T-helper 17 cell (primary cell): ENCODE results near the gene MAPKAP1. TPM values are rescaled to one million over a fixed set of nuclear protein-coding genes. Genes with fewer than 3 reads are reported as not detected.

Experiments used
- ATAC-seq: fragments of 150-1000 bp; cut with Tn5 transposase; 2 replicates; pipeline ENCODE4 v1.10.0; 2021; ENCODE audit warnings: mild to moderate bottlenecking, moderate library complexity
- DNase-seq, 3 donors: peaks; one replicate each; pipeline versions ENCODE4 v3.0.0 to v3.0.0-alpha.2; 2020 to 2021
- H3K9me3 ChIP-seq: one replicate; pipeline ENCODE4 v1.7.0; 2013; ENCODE audit warnings: low read length, mild to moderate bottlenecking; ENCODE audit not compliant: control insufficient read depth, poor library complexity, severe bottlenecking
- H3K27ac Mint-ChIP-seq: one replicate; pipeline ENCODE4 v1.8.0; 2022; ENCODE audit warnings: mild to moderate bottlenecking, moderate library complexity, mixed read lengths
- H3K27me3 Mint-ChIP-seq: one replicate; pipeline ENCODE4 v1.8.0; 2022; ENCODE audit warnings: mixed read lengths
- H3K36me3 Mint-ChIP-seq: one replicate; pipeline ENCODE4 v1.8.0; 2022; ENCODE audit warnings: low read depth, mixed read lengths
- H3K4me1 Mint-ChIP-seq: one replicate; pipeline ENCODE4 v1.8.0; 2022; ENCODE audit warnings: mild to moderate bottlenecking, mixed read lengths
- H3K4me3 Mint-ChIP-seq: one replicate; pipeline ENCODE4 v1.8.0; 2022; ENCODE audit warnings: mild to moderate bottlenecking, moderate library complexity, mixed read lengths
- total RNA-seq, 4 donors: library from RNA in 2 of 4; stranded (reverse) in 2 of 4; gene quantifications; one replicate each; pipeline ENCODE4 v1.2.3 and lab custom pipeline; 2022 to 2026

The MAPKAP1 gene
- total RNA-seq, 2 donors from 2014 or later: 46.6 to 52.9 TPM

GRCh38 chr9:125464591-125465385 is 242.2 kb downstream of the MAPKAP1 start:
- no peaks in the 10 kb centered on the region for H3K36me3 Mint-ChIP-seq
- H3K4me1 Mint-ChIP-seq: no peaks in the 10 kb centered on the region
- no peaks in the 10 kb centered on the region for H3K27me3 Mint-ChIP-seq
- H3K4me3 Mint-ChIP-seq: no peak overlapping the region
- no peak overlapping the region for H3K27ac Mint-ChIP-seq
- ATAC-seq: no peak
- DNase-seq: no peak
- no peaks in the 10 kb centered on the region for H3K9me3 ChIP-seq

- Mint-ChIP-seq H3K4me3 (no peak overlapping the region), H3K27ac (no peak overlapping the region), H3K4me1 (no peaks in the 10 kb centered on the region), H3K36me3 (no peaks in the 10 kb centered on the region), H3K27me3 (no peaks in the 10 kb centered on the region)
- no peaks in the 10 kb centered on the region for H3K9me3 ChIP-seq
- DNase-seq (no peak), ATAC-seq (no peak)
Measured at GRCh38 chr9:125463926-125464325, 243.1 kb downstream of the MAPKAP1 start.

- H3K9me3 ChIP-seq: no peaks in the 10 kb centered on the region
- Mint-ChIP-seq H3K27ac (no peak overlapping the region), H3K27me3 (no peaks in the 10 kb centered on the region), H3K4me3 (no peak overlapping the region), H3K4me1 (no peaks in the 10 kb centered on the region), H3K36me3 (no peaks in the 10 kb centered on the region)
- ATAC-seq: no peak
- no peak for DNase-seq
Measured at GRCh38 chr9:125462861-125463291, 244.1 kb downstream of the MAPKAP1 start.

GRCh38 chr9:125461636-125462190 is 245.3 kb downstream of the MAPKAP1 start:
- no peaks in the 10 kb centered on the region for H3K27me3 Mint-ChIP-seq
- H3K9me3 ChIP-seq: no peaks in the 10 kb centered on the region
- no peaks in the 10 kb centered on the region for H3K4me1 Mint-ChIP-seq
- no peak for ATAC-seq
- H3K27ac Mint-ChIP-seq: no peak overlapping the region
- DNase-seq: no peak
- no peak overlapping the region for H3K4me3 Mint-ChIP-seq
- no peaks in the 10 kb centered on the region for H3K36me3 Mint-ChIP-seq

- no peaks in the 10 kb centered on the region for H3K9me3 ChIP-seq
- DNase-seq (no peak), ATAC-seq (no peak)
- Mint-ChIP-seq H3K4me1 (no peaks in the 10 kb centered on the region), H3K27ac (no peak overlapping the region), H3K4me3 (no peak overlapping the region), H3K27me3 (no peaks in the 10 kb centered on the region), H3K36me3 (no peaks in the 10 kb centered on the region)
Measured at GRCh38 chr9:125460883-125461635, 245.9 kb downstream of the MAPKAP1 start.

- DNase-seq: no peak
- H3K36me3 Mint-ChIP-seq: no peaks in the 10 kb centered on the region
- H3K4me1 Mint-ChIP-seq: no peaks in the 10 kb centered on the region
- no peak for ATAC-seq
- H3K9me3 ChIP-seq: no peaks in the 10 kb centered on the region
- no peaks in the 10 kb centered on the region for H3K27me3 Mint-ChIP-seq
- no peak overlapping the region for H3K4me3 Mint-ChIP-seq
- no peak overlapping the region for H3K27ac Mint-ChIP-seq
Measured at GRCh38 chr9:125460346-125460745, 246.7 kb downstream of the MAPKAP1 start.

GRCh38 chr9:125457357-125457756 is 249.7 kb downstream of the MAPKAP1 start:
- no peak overlapping the region for H3K27ac Mint-ChIP-seq
- no peak for DNase-seq
- no peaks in the 10 kb centered on the region for H3K9me3 ChIP-seq
- H3K36me3 Mint-ChIP-seq: no peaks in the 10 kb centered on the region
- no peak for ATAC-seq
- H3K4me1 Mint-ChIP-seq: no peaks in the 10 kb centered on the region
- H3K4me3 Mint-ChIP-seq: no peak overlapping the region
- no peaks in the 10 kb centered on the region for H3K27me3 Mint-ChIP-seq

- no peak for ATAC-seq
- no peaks in the 10 kb centered on the region for H3K9me3 ChIP-seq
- DNase-seq: no peak
- no peaks in the 10 kb centered on the region for H3K27me3 Mint-ChIP-seq
- H3K4me1 Mint-ChIP-seq: peaks cover 4% of the 10 kb centered on the region
- peak overlapping the region; percentile 13 for H3K4me3 Mint-ChIP-seq
- no peak overlapping the region for H3K27ac Mint-ChIP-seq
- H3K36me3 Mint-ChIP-seq: peaks cover 2% of the 10 kb centered on the region
Measured at GRCh38 chr9:125455876-125456275, 251.1 kb downstream of the MAPKAP1 start.

GRCh38 chr9:125455132-125455531 is 251.9 kb downstream of the MAPKAP1 start:
- Mint-ChIP-seq H3K36me3 (peaks cover 2% of the 10 kb centered on the region), H3K4me3 (no peak overlapping the region), H3K27ac (no peak overlapping the region), H3K27me3 (no peaks in the 10 kb centered on the region), H3K4me1 (peaks cover 4% of the 10 kb centered on the region)
- no peaks in the 10 kb centered on the region for H3K9me3 ChIP-seq
- DNase-seq (no peak), ATAC-seq (no peak)

- DNase-seq (no peak), ATAC-seq (no peak)
- Mint-ChIP-seq H3K27ac (no peak overlapping the region), H3K36me3 (peaks cover 13% of the 10 kb centered on the region), H3K4me1 (peaks cover 13% of the 10 kb centered on the region), H3K27me3 (no peaks in the 10 kb centered on the region), H3K4me3 (peak overlapping the region; percentile 15)
- H3K9me3 ChIP-seq: no peaks in the 10 kb centered on the region
Measured at GRCh38 chr9:125447202-125447802, 259.7 kb downstream of the MAPKAP1 start.

- DNase-seq: no peak
- H3K9me3 ChIP-seq: no peaks in the 10 kb centered on the region
- peaks cover 13% of the 10 kb centered on the region for H3K4me1 Mint-ChIP-seq
- no peak overlapping the region for H3K4me3 Mint-ChIP-seq
- H3K27ac Mint-ChIP-seq: no peak overlapping the region
- peaks cover 13% of the 10 kb centered on the region for H3K36me3 Mint-ChIP-seq
- peak; percentile 85 for ATAC-seq
- H3K27me3 Mint-ChIP-seq: no peaks in the 10 kb centered on the region
Measured at GRCh38 chr9:125446561-125447094, 260.4 kb downstream of the MAPKAP1 start.

GRCh38 chr9:125444956-125445506 is 262.0 kb downstream of the MAPKAP1 start:
- H3K9me3 ChIP-seq: no peaks in the 10 kb centered on the region
- DNase-seq (no peak), ATAC-seq (no peak)
- no peaks in the 10 kb centered on the region for H3K27me3 Mint-ChIP-seq
- H3K36me3 Mint-ChIP-seq: peaks cover 11% of the 10 kb centered on the region
- H3K27ac Mint-ChIP-seq: no peak overlapping the region
- peak overlapping the region; percentile 33 for H3K4me3 Mint-ChIP-seq
- H3K4me1 Mint-ChIP-seq: peaks cover 9% of the 10 kb centered on the region

GRCh38 chr9:125444166-125444565 is 262.8 kb downstream of the MAPKAP1 start:
- H3K9me3 ChIP-seq: no peaks in the 10 kb centered on the region
- DNase-seq (no peak), ATAC-seq (no peak)
- H3K27me3 Mint-ChIP-seq: no peaks in the 10 kb centered on the region
- H3K4me3 Mint-ChIP-seq: no peak overlapping the region
- peaks cover 11% of the 10 kb centered on the region for H3K4me1 Mint-ChIP-seq
- H3K36me3 Mint-ChIP-seq: peaks cover 14% of the 10 kb centered on the region
- H3K27ac Mint-ChIP-seq: no peak overlapping the region
